CD14-positive monocyte (primary cell): ENCODE measurements around the gene ZNF674. TPM values are rescaled to one million over a fixed set of nuclear protein-coding genes. Genes with fewer than 3 reads are reported as not detected.

Source experiments
- DNase-seq, 3 donors: peaks; one replicate each; pipeline ENCODE4 v3.0.0-alpha.2; 2011 to 2022
- H2AFZ ChIP-seq: 2 replicates; pipeline ENCODE4 v1.6.0; 2012; ENCODE audit warnings: mild to moderate bottlenecking, low read depth, low read length, inconsistent platforms; ENCODE audit not compliant: insufficient read depth, poor library complexity, severe bottlenecking
- H3K27ac ChIP-seq, 2 donors: 1 replicate in 1 of 2; 2 replicates in 1 of 2; pipeline ENCODE4 v1.5.1; 2012 to 2013; ENCODE audit warnings: low read length in 2 of 2, control low read depth in 1 of 2, inconsistent platforms in 1 of 2, low read depth in 1 of 2, mild to moderate bottlenecking in 1 of 2
- H3K27me3 ChIP-seq, 2 donors: one replicate each; pipeline versions ENCODE4 v1.6.0 to v1.6.1; 2011 to 2013; ENCODE audit warnings: low read length in 2 of 2; ENCODE audit not compliant: control insufficient read depth in 2 of 2, insufficient read depth in 2 of 2
- H3K36me3 ChIP-seq, 2 donors: replicated peaks in 1 of 2; 1 replicate in 1 of 2; 2 replicates in 1 of 2; pipeline versions ENCODE4 v1.5.1 to v1.6.1; 2012 to 2013; ENCODE audit warnings: low read length in 2 of 2, control low read depth in 1 of 2, inconsistent platforms in 1 of 2, mild to moderate bottlenecking in 1 of 2; ENCODE audit not compliant: insufficient read depth in 2 of 2, control insufficient read depth in 1 of 2
- H3K4me1 ChIP-seq, 2 donors: 1 replicate in 1 of 2; 2 replicates in 1 of 2; pipeline versions ENCODE4 v1.5.1 to v1.6.1; 2012 to 2013; ENCODE audit warnings: low read length in 2 of 2, control low read depth in 1 of 2, inconsistent platforms in 1 of 2, mild to moderate bottlenecking in 1 of 2, moderate library complexity in 1 of 2; ENCODE audit not compliant: insufficient read depth in 2 of 2, control insufficient read depth in 1 of 2
- H3K4me2 ChIP-seq: replicated peaks from 2 replicates; pipeline ENCODE3; 2012; ENCODE audit warnings: low read length, moderate library complexity, mild to moderate bottlenecking; ENCODE audit not compliant: poor library complexity, severe bottlenecking; ENCODE audit errors: extremely low read depth
- H3K4me3 ChIP-seq, 3 experiments: fragments of 200-600 bp in 1 of 3; sonication (generic) in 1 of 3; replicated peaks in 1 of 3; 1 replicate in 2 of 3; 2 replicates in 1 of 3; pipeline ENCODE4 v1.5.1; 2011 to 2013; ENCODE audit warnings: low read length in 3 of 3, mild to moderate bottlenecking in 3 of 3, control low read depth in 2 of 3, low read depth in 2 of 3, inconsistent platforms in 1 of 3, moderate library complexity in 1 of 3
- H3K79me2 ChIP-seq: 2 replicates; pipeline ENCODE4 v1.6.0; 2012; ENCODE audit warnings: mild to moderate bottlenecking, control low read depth, inconsistent platforms, low read length, moderate library complexity; ENCODE audit not compliant: insufficient read depth
- H3K9ac ChIP-seq: 2 replicates; pipeline ENCODE4 v1.6.0; 2017; ENCODE audit warnings: low read length, mild to moderate bottlenecking; ENCODE audit not compliant: insufficient read depth, poor library complexity, severe bottlenecking
- H3K9me3 ChIP-seq, 2 donors: replicated peaks in 1 of 2; 1 replicate in 1 of 2; 2 replicates in 1 of 2; pipeline versions ENCODE4 v1.5.1 to v1.6.1; 2012 to 2013; ENCODE audit warnings: low read length in 2 of 2, control low read depth in 1 of 2; ENCODE audit not compliant: control insufficient read depth in 1 of 2, insufficient read depth in 1 of 2
- H4K20me1 ChIP-seq: 2 replicates; pipeline ENCODE4 v1.6.0; 2012; ENCODE audit warnings: mild to moderate bottlenecking, low read length, control low read depth, moderate library complexity; ENCODE audit not compliant: insufficient read depth
- H3K27ac Mint-ChIP-seq, 7 donors: one replicate each; pipeline ENCODE4 v1.8.0; 2020; ENCODE audit warnings: mild to moderate bottlenecking in 7 of 7, mixed read lengths in 7 of 7, moderate library complexity in 6 of 7, inconsistent platforms in 2 of 7
- H3K27me3 Mint-ChIP-seq, 3 donors: one replicate each; pipeline ENCODE4 v1.8.0; 2021 to 2022; ENCODE audit warnings: low read depth in 3 of 3, mild to moderate bottlenecking in 3 of 3, mixed read lengths in 3 of 3, moderate library complexity in 3 of 3, inconsistent platforms in 1 of 3
- H3K36me3 Mint-ChIP-seq, 2 donors: one replicate each; pipeline ENCODE4 v1.8.0; 2020; ENCODE audit warnings: mixed read lengths in 2 of 2, inconsistent platforms in 1 of 2, mild to moderate bottlenecking in 1 of 2
- H3K4me1 Mint-ChIP-seq: one replicate; pipeline ENCODE4 v1.8.0; 2020; ENCODE audit warnings: mild to moderate bottlenecking, mixed read lengths
- H3K4me3 Mint-ChIP-seq, 2 donors: one replicate each; pipeline ENCODE4 v1.8.0; 2020; ENCODE audit warnings: mild to moderate bottlenecking in 2 of 2, mixed read lengths in 2 of 2, moderate library complexity in 1 of 2
- H3K9me3 Mint-ChIP-seq, 7 donors: one replicate each; pipeline ENCODE4 v1.8.0; 2020 to 2022; ENCODE audit warnings: mixed read lengths in 7 of 7, mild to moderate bottlenecking in 6 of 7, moderate library complexity in 6 of 7, inconsistent platforms in 2 of 7
- WGBS: methylation state at CpG from one replicate; pipeline ENCODE4 v1.1.5; 2013; ENCODE audit warnings: missing lambda C conversion rate; ENCODE audit not compliant: insufficient coverage; 5-methylcytosine and 5-hydroxymethylcytosine counted together
- intact Hi-C, 2 donors: fragments of 100-400 bp; cut with micrococcal nuclease; formaldehyde crosslinking; loops; one replicate each; pipeline versions ENCODE4 v1.15.0 to v1.15.1; 2023
- polyA plus RNA-seq, 3 donors: library from polyadenylated mRNA; depleted of rRNA in 1 of 3; unstranded in 2 of 3; stranded (reverse) in 1 of 3; fragments of 300-500 nt in 2 of 3; fragments of >200 nt in 1 of 3; fragmentation: Illumina TruSeq in 2 of 3; gene quantifications; 1 replicate in 2 of 3; 2 replicates in 1 of 3; pipeline ENCODE4 v1.2.3, GENCODE V29; 2012 to 2021
- TF ChIP-seq, protein P1 (sequence below): fragments of 200-600 bp; IDR thresholded peaks from one replicate; pipeline ENCODE4 v1.8.0; 2022; ENCODE audit warnings: antibody characterized with exemption, mild to moderate bottlenecking

Gene ZNF674
- polyA plus RNA-seq, 3 donors, result 0.65 to 1.4 (median 0.93) TPM

DNA sequence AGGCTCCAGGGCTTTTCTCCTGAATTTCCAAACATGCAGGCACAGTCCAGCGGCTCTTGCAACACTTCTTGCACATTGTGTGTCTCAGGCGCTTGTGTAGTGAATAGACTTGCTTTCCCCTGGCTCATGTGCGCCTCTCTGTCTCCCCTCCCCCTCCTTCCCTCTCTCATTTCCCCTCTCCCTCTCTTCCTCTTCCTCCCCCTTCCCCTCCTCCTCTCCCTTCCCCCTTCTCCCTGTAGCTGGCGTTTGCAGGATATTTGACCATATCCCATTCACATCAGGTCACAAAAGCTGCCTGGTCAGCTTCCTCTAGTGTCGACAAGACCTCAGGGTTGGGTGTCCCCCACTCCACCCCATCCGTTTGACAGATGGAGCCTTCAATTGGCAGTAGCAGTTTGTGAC lies 30.8 kb upstream of the ZNF674 start:
- Histone ChIP-seq H3K9ac (no peak overlapping the region), H3K36me3 (no peaks in the 10 kb centered on the region), H2AFZ (no peak overlapping the region), H3K27ac (no peak overlapping the region), H3K27me3 (peaks cover 0 to 7% of the 10 kb centered on the region in 2 donors), H3K4me2 (peak overlapping the region; percentile 82), H3K9me3 (peaks cover 0 to 5% of the 10 kb centered on the region in 2 donors), H4K20me1 (peaks cover 15% of the 10 kb centered on the region), H3K79me2 (no peaks in the 10 kb centered on the region), H3K4me3 (peak overlapping the region; percentile 42 to 75 (median 56)), H3K4me1 (peaks cover 33 to 41% of the 10 kb centered on the region in 2 donors)
- WGBS, result no CpG with 5 or more reads among the region's 6 CpGs
- H3K36me3 Mint-ChIP-seq, result peaks cover 5 to 6% of the 10 kb centered on the region in 2 donors
- peak overlapping the region in 1 of 7 donors; percentile 37 for H3K27ac Mint-ChIP-seq
- peaks cover 0 to 16% (median 2%) of the 10 kb centered on the region in 7 donors for H3K9me3 Mint-ChIP-seq
- peaks cover 1 to 24% (median 23%) of the 10 kb centered on the region in 3 donors for H3K27me3 Mint-ChIP-seq
- peak overlapping the region; percentile 79 to 92 for H3K4me3 Mint-ChIP-seq
- intact Hi-C loops, result loop anchor here in 1 of 2 donors (10.0 kb wide), 1 partner anchor 49 kb away; no protein-coding TSS in a partner anchor
- TF ChIP-seq, protein P1, sequence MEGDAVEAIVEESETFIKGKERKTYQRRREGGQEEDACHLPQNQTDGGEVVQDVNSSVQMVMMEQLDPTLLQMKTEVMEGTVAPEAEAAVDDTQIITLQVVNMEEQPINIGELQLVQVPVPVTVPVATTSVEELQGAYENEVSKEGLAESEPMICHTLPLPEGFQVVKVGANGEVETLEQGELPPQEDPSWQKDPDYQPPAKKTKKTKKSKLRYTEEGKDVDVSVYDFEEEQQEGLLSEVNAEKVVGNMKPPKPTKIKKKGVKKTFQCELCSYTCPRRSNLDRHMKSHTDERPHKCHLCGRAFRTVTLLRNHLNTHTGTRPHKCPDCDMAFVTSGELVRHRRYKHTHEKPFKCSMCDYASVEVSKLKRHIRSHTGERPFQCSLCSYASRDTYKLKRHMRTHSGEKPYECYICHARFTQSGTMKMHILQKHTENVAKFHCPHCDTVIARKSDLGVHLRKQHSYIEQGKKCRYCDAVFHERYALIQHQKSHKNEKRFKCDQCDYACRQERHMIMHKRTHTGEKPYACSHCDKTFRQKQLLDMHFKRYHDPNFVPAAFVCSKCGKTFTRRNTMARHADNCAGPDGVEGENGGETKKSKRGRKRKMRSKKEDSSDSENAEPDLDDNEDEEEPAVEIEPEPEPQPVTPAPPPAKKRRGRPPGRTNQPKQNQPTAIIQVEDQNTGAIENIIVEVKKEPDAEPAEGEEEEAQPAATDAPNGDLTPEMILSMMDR, result no peak
- peak in 2 of 3 donors; percentile 23 to 49 for DNase-seq
- peaks cover 45% of the 10 kb centered on the region for H3K4me1 Mint-ChIP-seq

DNA sequence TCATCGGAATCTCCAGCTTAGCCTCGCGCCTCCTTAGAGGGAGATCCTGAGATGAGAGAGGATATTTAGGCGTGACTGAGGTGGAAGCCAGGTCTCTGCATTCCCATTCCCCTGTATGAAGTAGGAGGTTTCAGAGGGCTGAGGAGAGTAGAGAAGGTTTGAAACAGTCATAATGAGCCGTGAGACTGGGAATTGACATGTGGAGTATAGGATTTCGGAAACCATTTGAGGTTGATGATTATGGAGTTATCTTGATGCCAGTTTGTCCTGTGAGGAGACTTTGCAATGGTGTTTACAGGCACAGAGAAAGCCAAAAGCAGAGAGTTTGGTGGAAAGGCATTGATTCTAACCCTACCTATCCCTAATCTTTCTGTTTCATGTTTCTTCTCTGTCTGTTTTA lies 30.4 kb upstream of the ZNF674 start:
- Histone ChIP-seq H3K4me3 (peak overlapping the region; percentile 42 to 75 (median 56)), H2AFZ (peak overlapping the region; percentile 75), H3K9ac (peak overlapping the region; percentile 56), H3K4me1 (peaks cover 33 to 41% of the 10 kb centered on the region in 2 donors), H3K4me2 (peak overlapping the region; percentile 82), H3K27me3 (peaks cover 0 to 7% of the 10 kb centered on the region in 2 donors), H3K36me3 (no peaks in the 10 kb centered on the region), H4K20me1 (peaks cover 15% of the 10 kb centered on the region), H3K79me2 (no peaks in the 10 kb centered on the region), H3K27ac (no peak overlapping the region), H3K9me3 (peaks cover 0 to 5% of the 10 kb centered on the region in 2 donors)
- Mint-ChIP-seq H3K4me1 (peaks cover 45% of the 10 kb centered on the region), H3K27me3 (peaks cover 2 to 24% (median 24%) of the 10 kb centered on the region in 3 donors), H3K4me3 (peak overlapping the region; percentile 79 to 92), H3K27ac (no peak overlapping the region), H3K36me3 (peaks cover 5 to 6% of the 10 kb centered on the region in 2 donors), H3K9me3 (peaks cover 0 to 16% (median 2%) of the 10 kb centered on the region in 7 donors)
- TF ChIP-seq, protein P1, result no peak
- intact Hi-C loops, result loop anchor here in 1 of 2 donors (10.0 kb wide), 1 partner anchor 49 kb away; no protein-coding TSS in a partner anchor
- 18% methylated on average over 3 of the region's 6 CpGs for WGBS
- DNase-seq, result no peak
